ENCODE measurements around the gene PPP1R37.

The PPP1R37 gene

DNA sequence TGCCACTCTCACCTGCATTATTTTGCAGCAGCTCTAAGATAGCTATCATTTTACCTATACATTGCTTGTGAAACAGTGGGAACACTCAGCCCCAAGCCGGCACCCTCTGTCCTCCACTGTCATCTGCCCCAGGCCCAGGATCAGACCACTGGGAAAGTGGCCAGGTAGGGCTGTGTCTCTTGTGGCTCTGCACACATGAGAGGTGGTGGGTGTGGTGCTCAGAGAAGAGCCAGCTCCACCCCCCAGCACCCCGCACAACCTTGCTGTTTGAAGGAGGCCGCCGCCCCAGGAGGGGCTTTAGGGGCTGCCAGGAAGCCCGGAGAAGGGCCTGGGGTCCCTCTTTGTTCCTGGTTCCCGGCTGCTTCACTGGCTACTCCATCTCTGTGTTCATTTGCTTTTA is 26.6 kb downstream of the PPP1R37 start:
- no peak for TF ChIP-seq ZFP3 (CRISPR knock-in tag; IDR thresholded peaks at IDR 0.05)
- no peak for TF ChIP-seq ZNF8 (CRISPR knock-in tag; IDR thresholded peaks at IDR 0.05)
- no peak for ATAC-seq

DNA sequence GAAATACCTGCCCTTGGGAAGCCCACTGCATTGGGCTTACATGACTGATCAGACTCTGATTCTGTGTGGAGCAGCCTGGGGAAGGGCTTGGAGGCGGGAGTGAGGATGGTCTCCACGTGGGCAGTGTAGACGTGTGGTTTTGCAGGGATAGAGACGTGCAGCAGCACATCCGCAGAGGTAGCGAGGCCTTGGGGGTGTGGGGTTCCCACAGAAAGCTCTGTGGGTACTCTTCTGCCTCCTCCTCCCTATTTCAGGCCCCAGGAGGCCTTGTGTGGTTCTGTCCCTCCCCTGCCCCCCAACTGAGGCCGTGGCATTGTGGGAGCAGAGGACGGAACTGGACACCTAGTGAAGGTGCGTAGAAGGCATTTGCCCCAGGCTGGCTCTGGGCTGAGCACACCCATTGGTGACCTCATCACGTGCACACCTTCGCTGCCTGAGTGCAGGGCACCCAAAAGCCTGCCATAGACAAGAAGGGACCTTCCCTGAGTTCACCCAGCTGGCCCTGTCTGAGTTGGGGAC is 28.9 kb downstream of the PPP1R37 start:
- no peak for TF ChIP-seq ZFP3 (CRISPR knock-in tag; IDR thresholded peaks at IDR 0.05)
- no peak for ATAC-seq

DNA sequence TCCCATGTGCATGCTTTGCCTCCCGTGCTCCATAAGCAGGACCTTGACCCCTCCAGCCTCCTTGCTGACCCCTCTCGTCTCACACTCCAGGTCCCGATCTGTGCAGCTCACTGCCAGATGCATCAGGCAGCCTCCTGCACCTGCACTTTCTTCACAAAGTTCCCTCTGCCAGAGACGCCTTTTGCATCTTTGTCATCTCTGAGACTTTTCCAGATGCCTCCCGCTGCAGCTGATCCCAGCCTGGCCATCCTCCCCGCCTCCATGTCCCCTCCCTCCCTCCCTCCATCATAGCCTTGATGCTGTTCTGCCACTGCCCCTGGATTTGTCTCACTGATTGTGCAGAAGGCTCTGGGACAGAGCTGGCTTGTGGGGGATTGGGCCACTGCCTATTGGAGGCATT is 29.9 kb downstream of the PPP1R37 start:
- TF ChIP-seq TOX (CRISPR knock-in tag; IDR thresholded peaks at IDR 0.05; ENCODE audit: borderline replicate concordance) (no peak), TCF4 (CRISPR knock-in tag; IDR thresholded peaks at IDR 0.05; ENCODE audit: borderline replicate concordance) (no peak), ZC3H10 (CRISPR knock-in tag; IDR thresholded peaks at IDR 0.05) (no peak), GLIS3 (CRISPR knock-in tag; IDR thresholded peaks at IDR 0.05) (no peak), PPARA (CRISPR knock-in tag; IDR thresholded peaks at IDR 0.05; ENCODE audit: borderline replicate concordance) (no peak), ISL1 (CRISPR knock-in tag; IDR thresholded peaks at IDR 0.05) (no peak), ZNF70 (CRISPR knock-in tag; IDR thresholded peaks at IDR 0.05) (no peak), ZNF8 (CRISPR knock-in tag; IDR thresholded peaks at IDR 0.05) (no peak)
- TF ChIP-seq, protein P1, sequence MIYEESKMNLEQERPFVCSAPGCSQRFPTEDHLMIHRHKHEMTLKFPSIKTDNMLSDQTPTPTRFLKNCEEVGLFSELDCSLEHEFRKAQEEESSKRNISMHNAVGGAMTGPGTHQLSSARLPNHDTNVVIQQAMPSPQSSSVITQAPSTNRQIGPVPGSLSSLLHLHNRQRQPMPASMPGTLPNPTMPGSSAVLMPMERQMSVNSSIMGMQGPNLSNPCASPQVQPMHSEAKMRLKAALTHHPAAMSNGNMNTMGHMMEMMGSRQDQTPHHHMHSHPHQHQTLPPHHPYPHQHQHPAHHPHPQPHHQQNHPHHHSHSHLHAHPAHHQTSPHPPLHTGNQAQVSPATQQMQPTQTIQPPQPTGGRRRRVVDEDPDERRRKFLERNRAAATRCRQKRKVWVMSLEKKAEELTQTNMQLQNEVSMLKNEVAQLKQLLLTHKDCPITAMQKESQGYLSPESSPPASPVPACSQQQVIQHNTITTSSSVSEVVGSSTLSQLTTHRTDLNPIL (CRISPR knock-in tag; IDR thresholded peaks at IDR 0.05; ENCODE audit: low read depth) = no peak
- TF ChIP-seq, protein P2, sequence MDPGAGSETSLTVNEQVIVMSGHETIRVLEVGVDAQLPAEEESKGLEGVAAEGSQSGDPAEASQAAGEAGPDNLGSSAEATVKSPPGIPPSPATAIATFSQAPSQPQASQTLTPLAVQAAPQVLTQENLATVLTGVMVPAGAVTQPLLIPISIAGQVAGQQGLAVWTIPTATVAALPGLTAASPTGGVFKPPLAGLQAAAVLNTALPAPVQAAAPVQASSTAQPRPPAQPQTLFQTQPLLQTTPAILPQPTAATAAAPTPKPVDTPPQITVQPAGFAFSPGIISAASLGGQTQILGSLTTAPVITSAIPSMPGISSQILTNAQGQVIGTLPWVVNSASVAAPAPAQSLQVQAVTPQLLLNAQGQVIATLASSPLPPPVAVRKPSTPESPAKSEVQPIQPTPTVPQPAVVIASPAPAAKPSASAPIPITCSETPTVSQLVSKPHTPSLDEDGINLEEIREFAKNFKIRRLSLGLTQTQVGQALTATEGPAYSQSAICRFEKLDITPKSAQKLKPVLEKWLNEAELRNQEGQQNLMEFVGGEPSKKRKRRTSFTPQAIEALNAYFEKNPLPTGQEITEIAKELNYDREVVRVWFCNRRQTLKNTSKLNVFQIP (CRISPR knock-in tag; IDR thresholded peaks at IDR 0.05; ENCODE audit: borderline replicate concordance, low read depth) = no peak
- TF ChIP-seq, protein P3, sequence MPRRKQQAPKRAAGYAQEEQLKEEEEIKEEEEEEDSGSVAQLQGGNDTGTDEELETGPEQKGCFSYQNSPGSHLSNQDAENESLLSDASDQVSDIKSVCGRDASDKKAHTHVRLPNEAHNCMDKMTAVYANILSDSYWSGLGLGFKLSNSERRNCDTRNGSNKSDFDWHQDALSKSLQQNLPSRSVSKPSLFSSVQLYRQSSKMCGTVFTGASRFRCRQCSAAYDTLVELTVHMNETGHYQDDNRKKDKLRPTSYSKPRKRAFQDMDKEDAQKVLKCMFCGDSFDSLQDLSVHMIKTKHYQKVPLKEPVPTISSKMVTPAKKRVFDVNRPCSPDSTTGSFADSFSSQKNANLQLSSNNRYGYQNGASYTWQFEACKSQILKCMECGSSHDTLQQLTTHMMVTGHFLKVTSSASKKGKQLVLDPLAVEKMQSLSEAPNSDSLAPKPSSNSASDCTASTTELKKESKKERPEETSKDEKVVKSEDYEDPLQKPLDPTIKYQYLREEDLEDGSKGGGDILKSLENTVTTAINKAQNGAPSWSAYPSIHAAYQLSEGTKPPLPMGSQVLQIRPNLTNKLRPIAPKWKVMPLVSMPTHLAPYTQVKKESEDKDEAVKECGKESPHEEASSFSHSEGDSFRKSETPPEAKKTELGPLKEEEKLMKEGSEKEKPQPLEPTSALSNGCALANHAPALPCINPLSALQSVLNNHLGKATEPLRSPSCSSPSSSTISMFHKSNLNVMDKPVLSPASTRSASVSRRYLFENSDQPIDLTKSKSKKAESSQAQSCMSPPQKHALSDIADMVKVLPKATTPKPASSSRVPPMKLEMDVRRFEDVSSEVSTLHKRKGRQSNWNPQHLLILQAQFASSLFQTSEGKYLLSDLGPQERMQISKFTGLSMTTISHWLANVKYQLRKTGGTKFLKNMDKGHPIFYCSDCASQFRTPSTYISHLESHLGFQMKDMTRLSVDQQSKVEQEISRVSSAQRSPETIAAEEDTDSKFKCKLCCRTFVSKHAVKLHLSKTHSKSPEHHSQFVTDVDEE (CRISPR knock-in tag; IDR thresholded peaks at IDR 0.05) = no peak
- TF ChIP-seq, protein P4, sequence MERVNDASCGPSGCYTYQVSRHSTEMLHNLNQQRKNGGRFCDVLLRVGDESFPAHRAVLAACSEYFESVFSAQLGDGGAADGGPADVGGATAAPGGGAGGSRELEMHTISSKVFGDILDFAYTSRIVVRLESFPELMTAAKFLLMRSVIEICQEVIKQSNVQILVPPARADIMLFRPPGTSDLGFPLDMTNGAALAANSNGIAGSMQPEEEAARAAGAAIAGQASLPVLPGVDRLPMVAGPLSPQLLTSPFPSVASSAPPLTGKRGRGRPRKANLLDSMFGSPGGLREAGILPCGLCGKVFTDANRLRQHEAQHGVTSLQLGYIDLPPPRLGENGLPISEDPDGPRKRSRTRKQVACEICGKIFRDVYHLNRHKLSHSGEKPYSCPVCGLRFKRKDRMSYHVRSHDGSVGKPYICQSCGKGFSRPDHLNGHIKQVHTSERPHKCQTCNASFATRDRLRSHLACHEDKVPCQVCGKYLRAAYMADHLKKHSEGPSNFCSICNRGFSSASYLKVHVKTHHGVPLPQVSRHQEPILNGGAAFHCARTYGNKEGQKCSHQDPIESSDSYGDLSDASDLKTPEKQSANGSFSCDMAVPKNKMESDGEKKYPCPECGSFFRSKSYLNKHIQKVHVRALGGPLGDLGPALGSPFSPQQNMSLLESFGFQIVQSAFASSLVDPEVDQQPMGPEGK (CRISPR knock-in tag; IDR thresholded peaks at IDR 0.05; ENCODE audit: borderline replicate concordance) = no peak
- no peak for ATAC-seq

DNA sequence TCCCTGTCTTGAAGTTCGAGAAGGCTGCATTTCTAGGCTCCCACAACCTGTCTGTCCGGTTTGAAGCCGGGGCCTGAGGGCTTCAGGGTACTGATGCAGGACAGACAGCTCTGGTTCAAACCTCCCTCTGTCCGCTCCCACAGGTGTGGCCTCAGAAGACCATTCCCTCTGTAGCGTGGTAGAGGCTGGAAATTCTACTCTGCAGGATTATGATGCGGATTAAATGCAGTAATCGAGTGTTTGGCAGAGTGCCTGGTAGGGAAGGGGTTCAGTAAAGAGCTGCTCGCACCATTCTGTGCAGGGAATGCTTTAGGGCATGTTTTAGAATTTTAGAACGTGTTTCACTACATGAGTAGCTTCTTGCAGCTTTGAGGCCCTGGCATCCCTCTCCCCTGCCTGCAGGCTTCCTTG is 30.5 kb downstream of the PPP1R37 start:
- ATAC-seq = no peak
- no peak for TF ChIP-seq ZNF565 (CRISPR knock-in tag; conservative IDR thresholded peaks at IDR 0.05; ENCODE audit: low read depth)

DNA sequence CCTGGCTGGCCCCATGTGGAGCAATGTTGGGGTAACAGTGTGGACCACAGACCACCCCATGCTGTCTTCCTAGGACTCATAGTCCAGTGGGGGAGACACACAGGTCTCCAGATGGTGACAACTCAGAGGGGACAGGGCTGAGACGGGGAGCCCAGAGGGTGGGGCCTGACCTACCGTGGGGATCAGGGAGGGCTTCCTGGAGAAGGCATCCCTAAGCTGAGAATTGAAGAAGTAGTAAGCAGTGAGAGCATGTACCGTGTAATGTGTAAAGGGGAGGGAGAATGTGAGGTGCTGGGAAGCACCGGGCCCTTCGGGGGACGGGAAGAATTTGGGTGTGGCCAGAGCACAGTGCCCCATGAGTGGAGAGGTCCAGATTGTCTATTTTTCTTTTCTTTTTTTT is 31.0 kb downstream of the PPP1R37 start:
- ATAC-seq = no peak
- no peak for TF ChIP-seq ESRRG (CRISPR knock-in tag; IDR thresholded peaks at IDR 0.05)

DNA sequence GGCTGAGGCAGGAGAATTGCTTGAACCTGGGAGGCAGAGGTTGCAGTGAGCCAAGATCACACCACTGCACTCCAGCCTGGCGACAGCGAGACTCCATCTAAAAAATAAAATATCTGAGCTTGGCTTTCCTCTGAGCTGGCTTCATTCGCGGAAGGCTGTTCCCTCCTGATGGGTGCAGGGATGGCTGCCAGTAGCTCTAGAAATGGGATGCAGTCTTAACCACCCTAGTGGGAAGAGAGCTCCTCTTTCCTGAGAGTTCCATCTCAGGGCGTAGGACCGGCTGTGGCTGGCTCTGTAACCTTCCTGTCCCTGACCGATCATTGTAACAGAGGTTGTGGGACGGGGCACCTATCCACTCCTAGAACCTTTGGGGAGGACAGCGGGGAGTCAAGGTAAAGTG is 32.4 kb downstream of the PPP1R37 start:
- no peak for ATAC-seq
- TF ChIP-seq ZC3H10 (CRISPR knock-in tag; IDR thresholded peaks at IDR 0.05) (no peak), ZNF565 (CRISPR knock-in tag; conservative IDR thresholded peaks at IDR 0.05; ENCODE audit: low read depth) (no peak), ZFP30 (CRISPR knock-in tag; IDR thresholded peaks at IDR 0.05) (no peak), CSDC2 (CRISPR knock-in tag; IDR thresholded peaks at IDR 0.05) (no peak), ISL1 (CRISPR knock-in tag; IDR thresholded peaks at IDR 0.05) (no peak), GLIS3 (CRISPR knock-in tag; IDR thresholded peaks at IDR 0.05) (no peak), ARNTL (CRISPR knock-in tag; IDR thresholded peaks at IDR 0.05; ENCODE audit: borderline replicate concordance, low read depth) (no peak), TOX (CRISPR knock-in tag; IDR thresholded peaks at IDR 0.05; ENCODE audit: borderline replicate concordance) (no peak), ZFP3 (CRISPR knock-in tag; IDR thresholded peaks at IDR 0.05) (no peak), PPARA (CRISPR knock-in tag; IDR thresholded peaks at IDR 0.05; ENCODE audit: borderline replicate concordance) (no peak)
- TF ChIP-seq, protein P1 (CRISPR knock-in tag; IDR thresholded peaks at IDR 0.05; ENCODE audit: low read depth) = no peak
- TF ChIP-seq, protein P3 (CRISPR knock-in tag; IDR thresholded peaks at IDR 0.05) = no peak
- TF ChIP-seq, protein P2 (CRISPR knock-in tag; IDR thresholded peaks at IDR 0.05; ENCODE audit: borderline replicate concordance, low read depth) = no peak
